Stimulated activated CD8-positive, alpha-beta memory T cell treated with anti-CD3 and anti-CD28 coated beads, Interleukin-15, amount 100 ng/mL, for 24 hours (primary cell): ENCODE measurements around the gene KIF23.

ENCODE experiments used
- DNase-seq: peaks from one replicate; pipeline ENCODE4 v3.0.0-alpha.2; 2020; ENCODE audit warnings: low read depth

Gene KIF23

DNA sequence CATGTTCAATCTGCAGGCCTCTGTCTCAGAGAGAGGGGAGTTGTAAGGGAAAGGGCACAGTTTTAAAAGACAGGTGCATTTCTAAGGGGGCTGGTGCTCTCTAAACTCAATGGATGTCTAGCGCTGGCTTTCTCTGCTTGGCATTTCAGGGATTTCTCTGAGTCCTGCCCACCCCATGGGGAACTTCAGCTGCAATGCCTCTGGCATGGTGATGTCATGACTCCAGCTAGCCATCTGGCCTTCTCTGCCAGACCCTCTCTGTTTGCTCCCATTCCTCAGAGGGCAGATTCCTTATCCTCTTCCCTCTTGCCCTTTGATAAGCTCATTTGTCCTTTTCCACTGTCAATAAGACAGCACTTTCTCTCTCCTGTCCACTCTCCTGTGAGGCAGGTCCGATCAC lies 79.3 kb downstream of the KIF23 start:
- no peak for DNase-seq

GRCh38 chr15:69496001-69496400 lies 81.9 kb downstream of the KIF23 start:
- DNase-seq, result no peak

GRCh38 chr15:69497076-69497475 lies 82.9 kb downstream of the KIF23 start:
- DNase-seq, result no peak

- DNase-seq, result no peak
Measured at GRCh38 chr15:69497667-69498066, 83.5 kb downstream of the KIF23 start.
